Activated T-cell treated with anti-CD3 and anti-CD28 coated beads, Interleukin-2, amount 50 U/mL, for 4 hours (primary cell): ENCODE data around the gene TTC16. TPM values are rescaled to one million over a fixed set of nuclear protein-coding genes. Genes with fewer than 3 reads are reported as not detected.
"Not testable (repeated sequence)": the region's sequence is repeated elsewhere in the genome, so short reads cannot be mapped to it uniquely, and the experiment has no call there.

Experiments used
- ATAC-seq, 2 donors: fragments of 200-7000 bp; cut with Tn5 transposase; one replicate each; pipeline ENCODE4 v1.10.0; 2021
- DNase-seq: peaks from one replicate; pipeline ENCODE4 v3.0.0-alpha.2; 2020
- H3K27me3 Mint-ChIP-seq: one replicate; pipeline ENCODE4 v1.8.0; 2021; ENCODE audit warnings: low read depth, mixed read lengths
- H3K36me3 Mint-ChIP-seq: one replicate; pipeline ENCODE4 v1.8.0; 2022; ENCODE audit warnings: mixed read lengths; ENCODE audit not compliant: insufficient read depth
- H3K4me1 Mint-ChIP-seq: one replicate; pipeline ENCODE4 v1.8.0; 2021; ENCODE audit warnings: low read depth, mixed read lengths
- H3K4me3 Mint-ChIP-seq: one replicate; pipeline ENCODE4 v1.8.0; 2021; ENCODE audit warnings: mild to moderate bottlenecking, moderate library complexity, mixed read lengths
- H3K9me3 Mint-ChIP-seq: one replicate; pipeline ENCODE4 v1.8.0; 2021; ENCODE audit warnings: mixed read lengths
- total RNA-seq, 3 donors: library from RNA; stranded (reverse); gene quantifications; one replicate each; pipeline ENCODE4 v1.2.1, GENCODE V29; 2021

TTC16 gene
- total RNA-seq, 3 donors from 2014 or later: 0.37 to 0.58 (median 0.57) TPM

- ATAC-seq (no peak), DNase-seq (no peak)
- peaks cover 5% of the 10 kb centered on the region for H3K4me1 Mint-ChIP-seq
- H3K36me3 Mint-ChIP-seq: peaks cover 19% of the 10 kb centered on the region
- no peaks in the 10 kb centered on the region for H3K27me3 Mint-ChIP-seq
- H3K9me3 Mint-ChIP-seq: no peaks in the 10 kb centered on the region
- H3K4me3 Mint-ChIP-seq: no peak overlapping the region
Observed at GRCh38 chr9:127754099-127755060, 38.5 kb downstream of the TTC16 start.

- no peak for ATAC-seq
- no peaks in the 10 kb centered on the region for H3K9me3 Mint-ChIP-seq
- H3K36me3 Mint-ChIP-seq: peaks cover 16% of the 10 kb centered on the region
- no peaks in the 10 kb centered on the region for H3K27me3 Mint-ChIP-seq
- no peak overlapping the region for H3K4me3 Mint-ChIP-seq
- DNase-seq: no peak
- peaks cover 5% of the 10 kb centered on the region for H3K4me1 Mint-ChIP-seq
Observed at GRCh38 chr9:127755061-127756060, 39.5 kb downstream of the TTC16 start.

GRCh38 chr9:127756233-127756632 is 40.4 kb downstream of the TTC16 start:
- ATAC-seq: no peak
- peaks cover 12% of the 10 kb centered on the region for H3K36me3 Mint-ChIP-seq
- H3K9me3 Mint-ChIP-seq: no peaks in the 10 kb centered on the region
- H3K4me3 Mint-ChIP-seq: no peak overlapping the region
- H3K27me3 Mint-ChIP-seq: no peaks in the 10 kb centered on the region
- peaks cover 5% of the 10 kb centered on the region for H3K4me1 Mint-ChIP-seq
- no peak for DNase-seq

GRCh38 chr9:127756776-127757175 is 40.9 kb downstream of the TTC16 start:
- not testable (repeated sequence) for H3K9me3 Mint-ChIP-seq

GRCh38 chr9:127758843-127759242 is 43.0 kb downstream of the TTC16 start:
- peaks cover 15% of the 10 kb centered on the region for H3K4me1 Mint-ChIP-seq
- no peaks in the 10 kb centered on the region for H3K27me3 Mint-ChIP-seq
- H3K9me3 Mint-ChIP-seq: no peaks in the 10 kb centered on the region
- ATAC-seq (no peak), DNase-seq (no peak)
- H3K4me3 Mint-ChIP-seq: no peak overlapping the region
- peaks cover 7% of the 10 kb centered on the region for H3K36me3 Mint-ChIP-seq

More at GRCh38 chr9:127756776-127757175, 40.9 kb downstream of the TTC16 start:
- not testable (repeated sequence) for H3K27me3 Mint-ChIP-seq, H3K36me3 Mint-ChIP-seq, ATAC-seq, H3K4me3 Mint-ChIP-seq, H3K4me1 Mint-ChIP-seq, DNase-seq

- Mint-ChIP-seq H3K27me3 (no peaks in the 10 kb centered on the region), H3K9me3 (no peaks in the 10 kb centered on the region), H3K4me1 (peaks cover 36% of the 10 kb centered on the region), H3K36me3 (peaks cover 12% of the 10 kb centered on the region), H3K4me3 (no peak overlapping the region)
- DNase-seq: no peak
- ATAC-seq: no peak
Observed at GRCh38 chr9:127761061-127761460, 45.2 kb downstream of the TTC16 start.

- H3K27me3 Mint-ChIP-seq: no peaks in the 10 kb centered on the region
- H3K9me3 Mint-ChIP-seq: no peaks in the 10 kb centered on the region
- H3K4me1 Mint-ChIP-seq: peaks cover 40% of the 10 kb centered on the region
- ATAC-seq: no peak
- H3K36me3 Mint-ChIP-seq: peaks cover 15% of the 10 kb centered on the region
- no peak for DNase-seq
- H3K4me3 Mint-ChIP-seq: no peak overlapping the region
Observed at GRCh38 chr9:127761491-127761956, 45.6 kb downstream of the TTC16 start.

GRCh38 chr9:127762111-127762676 is 46.3 kb downstream of the TTC16 start:
- Mint-ChIP-seq H3K9me3 (no peaks in the 10 kb centered on the region), H3K4me3 (no peak overlapping the region), H3K27me3 (no peaks in the 10 kb centered on the region), H3K36me3 (peaks cover 15% of the 10 kb centered on the region), H3K4me1 (peaks cover 45% of the 10 kb centered on the region)
- ATAC-seq (no peak), DNase-seq (no peak)

- no peaks in the 10 kb centered on the region for H3K9me3 Mint-ChIP-seq
- ATAC-seq: peak; percentile 49 to 56
- peaks cover 61% of the 10 kb centered on the region for H3K4me1 Mint-ChIP-seq
- no peaks in the 10 kb centered on the region for H3K27me3 Mint-ChIP-seq
- H3K4me3 Mint-ChIP-seq: no peak overlapping the region
- H3K36me3 Mint-ChIP-seq: peaks cover 12% of the 10 kb centered on the region
- no peak for DNase-seq
Observed at GRCh38 chr9:127763918-127764384, 48.1 kb downstream of the TTC16 start.

- Mint-ChIP-seq H3K9me3 (no peaks in the 10 kb centered on the region), H3K36me3 (peaks cover 13% of the 10 kb centered on the region), H3K4me3 (no peak overlapping the region), H3K27me3 (no peaks in the 10 kb centered on the region), H3K4me1 (peaks cover 74% of the 10 kb centered on the region)
- ATAC-seq (no peak), DNase-seq (no peak)
Observed at GRCh38 chr9:127765418-127765817, 49.5 kb downstream of the TTC16 start.

GRCh38 chr9:127767410-127767809 is 51.5 kb downstream of the TTC16 start:
- Mint-ChIP-seq H3K9me3 (no peaks in the 10 kb centered on the region), H3K4me3 (peak overlapping the region; percentile 53), H3K4me1 (peaks cover 85% of the 10 kb centered on the region), H3K27me3 (no peaks in the 10 kb centered on the region), H3K36me3 (peaks cover 13% of the 10 kb centered on the region)
- DNase-seq (no peak), ATAC-seq (no peak)

- Mint-ChIP-seq H3K36me3 (peaks cover 13% of the 10 kb centered on the region), H3K27me3 (no peaks in the 10 kb centered on the region), H3K9me3 (no peaks in the 10 kb centered on the region), H3K4me3 (peak overlapping the region; percentile 17), H3K4me1 (peaks cover 82% of the 10 kb centered on the region)
- ATAC-seq (no peak), DNase-seq (no peak)
Observed at GRCh38 chr9:127767909-127768331, 52.0 kb downstream of the TTC16 start.

- Mint-ChIP-seq H3K4me1 (peaks cover 81% of the 10 kb centered on the region), H3K9me3 (no peaks in the 10 kb centered on the region), H3K27me3 (no peaks in the 10 kb centered on the region), H3K36me3 (peaks cover 13% of the 10 kb centered on the region), H3K4me3 (peak overlapping the region; percentile 17)
- no peak for DNase-seq
- ATAC-seq: no peak
Observed at GRCh38 chr9:127768698-127769097, 52.8 kb downstream of the TTC16 start.

GRCh38 chr9:127769101-127769500 is 53.2 kb downstream of the TTC16 start:
- peak overlapping the region; percentile 17 for H3K4me3 Mint-ChIP-seq
- no peak for ATAC-seq
- no peak for DNase-seq
- no peaks in the 10 kb centered on the region for H3K9me3 Mint-ChIP-seq
- peaks cover 79% of the 10 kb centered on the region for H3K4me1 Mint-ChIP-seq
- H3K36me3 Mint-ChIP-seq: peaks cover 15% of the 10 kb centered on the region
- H3K27me3 Mint-ChIP-seq: no peaks in the 10 kb centered on the region
